C4-2B (cell line): ENCODE measurements around the gene SLC39A11.

ENCODE experiments used
- H3K27ac ChIP-seq: fragments of 450-650 bp; 2 replicates; pipeline ENCODE4 v1.5.1; 2017
- CTCF ChIP-seq: fragments of 450-650 bp; conservative IDR thresholded peaks from 2 replicates; pipeline ENCODE4 v1.5.1; 2017; ENCODE audit warnings: mild to moderate bottlenecking
- ZFX ChIP-seq: fragments of 450-650 bp; IDR thresholded peaks from 2 replicates; pipeline ENCODE4 v1.6.1; 2017

The SLC39A11 gene

GRCh38 chr17:72987166-72987565 lies 105.3 kb downstream of the SLC39A11 start:
- TF ChIP-seq CTCF (no peak), ZFX (no peak)
- H3K27ac ChIP-seq: no peak overlapping the region

GRCh38 chr17:72985882-72986720 lies 106.4 kb downstream of the SLC39A11 start:
- TF ChIP-seq ZFX (no peak), CTCF (peak; percentile 95)
- H3K27ac ChIP-seq: no peak overlapping the region

GRCh38 chr17:72984926-72985325 lies 107.6 kb downstream of the SLC39A11 start:
- no peak for TF ChIP-seq ZFX
- no peak overlapping the region for H3K27ac ChIP-seq

GRCh38 chr17:72984145-72984925 lies 108.2 kb downstream of the SLC39A11 start:
- TF ChIP-seq ZFX: no peak
- TF ChIP-seq CTCF: no peak
- H3K27ac ChIP-seq: no peak overlapping the region

- no peak for TF ChIP-seq ZFX
- no peak for TF ChIP-seq CTCF
- no peak overlapping the region for H3K27ac ChIP-seq
Measured at GRCh38 chr17:72982680-72983079, 109.8 kb downstream of the SLC39A11 start.

GRCh38 chr17:72978593-72979218 lies 113.8 kb downstream of the SLC39A11 start:
- H3K27ac ChIP-seq: no peak overlapping the region
- TF ChIP-seq ZFX: no peak
- no peak for TF ChIP-seq CTCF

GRCh38 chr17:72977771-72978417 lies 114.6 kb downstream of the SLC39A11 start:
- H3K27ac ChIP-seq: no peak overlapping the region
- TF ChIP-seq ZFX: no peak
